Measurements from ENCODE around the gene MEIKIN.

The MEIKIN gene

GRCh38 chr5:131974016-131974415 is 28.6 kb upstream of the MEIKIN start:
- DNase-seq (ENCODE audit: low spot score): no peak

- no peak for DNase-seq (ENCODE audit: low spot score)
Measured at GRCh38 chr5:131973089-131973712, 27.7 kb upstream of the MEIKIN start.

GRCh38 chr5:131968396-131968954 is 23.0 kb upstream of the MEIKIN start:
- no peak for DNase-seq (ENCODE audit: low spot score)

- DNase-seq (ENCODE audit: low spot score): no peak
Measured at GRCh38 chr5:131966551-131966950, 21.1 kb upstream of the MEIKIN start.

- no peak for DNase-seq (ENCODE audit: low spot score)
Measured at GRCh38 chr5:131965826-131966415, 20.5 kb upstream of the MEIKIN start.

- no peak for DNase-seq (ENCODE audit: low spot score)
Measured at GRCh38 chr5:131959906-131960305, 14.4 kb upstream of the MEIKIN start.

- no peak for DNase-seq (ENCODE audit: low spot score)
Measured at GRCh38 chr5:131959136-131959535, 13.7 kb upstream of the MEIKIN start.

GRCh38 chr5:131957721-131958441 is 12.4 kb upstream of the MEIKIN start:
- DNase-seq (ENCODE audit: low spot score): no peak

GRCh38 chr5:131953969-131954368 is 8.5 kb upstream of the MEIKIN start:
- no peak for DNase-seq (ENCODE audit: low spot score)

- DNase-seq (ENCODE audit: low spot score): no peak
Measured at GRCh38 chr5:131952301-131952857, 6.9 kb upstream of the MEIKIN start.

GRCh38 chr5:131950706-131951105 is 5.2 kb upstream of the MEIKIN start:
- no peak for DNase-seq (ENCODE audit: low spot score)

- DNase-seq (ENCODE audit: low spot score): no peak
Measured at GRCh38 chr5:131947445-131947844, 2.0 kb upstream of the MEIKIN start.

GRCh38 chr5:131944702-131945550 is 537 bp downstream of the MEIKIN start:
- no peak for DNase-seq (ENCODE audit: low spot score)

- no peak for DNase-seq (ENCODE audit: low spot score)
Measured at GRCh38 chr5:131943916-131944315, 1.5 kb downstream of the MEIKIN start.

- no peak for DNase-seq (ENCODE audit: low spot score)
Measured at GRCh38 chr5:131942016-131942415, 3.4 kb downstream of the MEIKIN start.

- no peak for DNase-seq (ENCODE audit: low spot score)
Measured at GRCh38 chr5:131939690-131940345, 5.6 kb downstream of the MEIKIN start.

- no peak for DNase-seq (ENCODE audit: low spot score)
Measured at GRCh38 chr5:131932235-131932634, 13.2 kb downstream of the MEIKIN start.

GRCh38 chr5:131928957-131929356 is 16.5 kb downstream of the MEIKIN start:
- DNase-seq (ENCODE audit: low spot score): no peak

GRCh38 chr5:131926168-131926567 is 19.3 kb downstream of the MEIKIN start:
- no peak for DNase-seq (ENCODE audit: low spot score)

GRCh38 chr5:131916481-131916880 is 29.0 kb downstream of the MEIKIN start:
- DNase-seq (ENCODE audit: low spot score): no peak

GRCh38 chr5:131914472-131914871 is 31.0 kb downstream of the MEIKIN start:
- DNase-seq (ENCODE audit: low spot score): no peak

Measured in hematopoietic multipotent progenitor cell treated with erythropoietin and hydrocortisone succinate and interleukin-3 and kit ligand, for 17 days (in vitro differentiated cells).